ENCODE measurements around the gene SOWAHA.

DNA sequence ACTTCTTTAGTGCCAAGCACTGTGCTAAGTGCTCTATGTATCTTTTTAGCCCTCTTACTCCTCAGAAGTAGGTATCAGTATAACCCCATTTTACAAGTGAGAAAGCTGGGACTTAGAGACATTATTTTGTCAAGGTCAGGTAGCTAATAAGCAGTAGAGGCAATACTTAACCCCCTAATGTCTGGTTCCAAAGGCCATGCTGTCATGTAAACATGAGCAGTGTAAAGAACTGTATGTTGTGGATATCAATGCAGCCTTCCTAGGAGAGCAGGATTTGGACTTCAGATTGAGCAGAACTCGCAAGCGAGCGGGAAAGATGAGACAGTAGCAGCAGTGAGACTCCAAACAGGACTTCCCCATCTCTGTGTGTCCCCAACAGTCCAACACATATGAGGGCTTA lies 21.0 kb downstream of the SOWAHA start:
- TF ChIP-seq, protein P1, sequence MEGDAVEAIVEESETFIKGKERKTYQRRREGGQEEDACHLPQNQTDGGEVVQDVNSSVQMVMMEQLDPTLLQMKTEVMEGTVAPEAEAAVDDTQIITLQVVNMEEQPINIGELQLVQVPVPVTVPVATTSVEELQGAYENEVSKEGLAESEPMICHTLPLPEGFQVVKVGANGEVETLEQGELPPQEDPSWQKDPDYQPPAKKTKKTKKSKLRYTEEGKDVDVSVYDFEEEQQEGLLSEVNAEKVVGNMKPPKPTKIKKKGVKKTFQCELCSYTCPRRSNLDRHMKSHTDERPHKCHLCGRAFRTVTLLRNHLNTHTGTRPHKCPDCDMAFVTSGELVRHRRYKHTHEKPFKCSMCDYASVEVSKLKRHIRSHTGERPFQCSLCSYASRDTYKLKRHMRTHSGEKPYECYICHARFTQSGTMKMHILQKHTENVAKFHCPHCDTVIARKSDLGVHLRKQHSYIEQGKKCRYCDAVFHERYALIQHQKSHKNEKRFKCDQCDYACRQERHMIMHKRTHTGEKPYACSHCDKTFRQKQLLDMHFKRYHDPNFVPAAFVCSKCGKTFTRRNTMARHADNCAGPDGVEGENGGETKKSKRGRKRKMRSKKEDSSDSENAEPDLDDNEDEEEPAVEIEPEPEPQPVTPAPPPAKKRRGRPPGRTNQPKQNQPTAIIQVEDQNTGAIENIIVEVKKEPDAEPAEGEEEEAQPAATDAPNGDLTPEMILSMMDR (IDR thresholded peaks at IDR 0.05): no peak
- no peak for TF ChIP-seq POLR2A (IDR thresholded peaks at IDR 0.05)
